DND-41 (cell line): ENCODE data around the gene ARHGEF3.

Experiments
- ATAC-seq: fragments of 200-7000 bp; cut with Tn5 transposase; 3 replicates; pipeline ENCODE4 v1.9.1; 2021; ENCODE audit warnings: low read depth; ENCODE audit not compliant: insufficient read depth
- DNase-seq: peaks from one replicate; pipeline ENCODE4 v3.0.0-alpha.2; 2020
- H2AFZ ChIP-seq: 2 replicates; pipeline ENCODE4 v1.6.0; 2012; ENCODE audit warnings: low read depth, low read length
- H3K27ac ChIP-seq: 2 replicates; pipeline ENCODE4 v1.5.1; 2012; ENCODE audit warnings: low read length, inconsistent platforms
- H3K27me3 ChIP-seq: fragments of 200-600 bp; sonication (generic); 2 replicates; pipeline ENCODE4 v1.6.0; 2012; ENCODE audit warnings: low read length, mild to moderate bottlenecking, inconsistent platforms; ENCODE audit not compliant: insufficient read depth, poor library complexity
- H3K36me3 ChIP-seq: 2 replicates; pipeline ENCODE4 v1.5.1; 2012; ENCODE audit warnings: low read length, inconsistent platforms; ENCODE audit not compliant: insufficient read depth
- H3K4me1 ChIP-seq: 2 replicates; pipeline ENCODE4 v1.5.1; 2012; ENCODE audit warnings: mild to moderate bottlenecking, low read length; ENCODE audit not compliant: insufficient read depth
- H3K4me2 ChIP-seq: 2 replicates; pipeline ENCODE4 v1.6.0; 2012; ENCODE audit warnings: mild to moderate bottlenecking, moderate library complexity, low read length, inconsistent platforms; ENCODE audit not compliant: insufficient read depth
- H3K4me3 ChIP-seq, 2 experiments: fragments of 200-600 bp in 1 of 2; shearing (Covaris generic) in 1 of 2; 2 replicates each; pipeline ENCODE4 v1.5.1; 2012 to 2016; ENCODE audit warnings: inconsistent platforms in 2 of 2, low read length in 2 of 2, mild to moderate bottlenecking in 2 of 2, low read depth in 1 of 2, moderate library complexity in 1 of 2
- H3K79me2 ChIP-seq: 2 replicates; pipeline ENCODE4 v1.6.0; 2012; ENCODE audit warnings: low read length, inconsistent platforms; ENCODE audit not compliant: insufficient read depth
- H3K9ac ChIP-seq: 2 replicates; pipeline ENCODE4 v1.6.0; 2012; ENCODE audit warnings: low read depth, mild to moderate bottlenecking, inconsistent platforms, low read length, moderate library complexity
- H3K9me3 ChIP-seq: 2 replicates; pipeline ENCODE4 v1.5.1; 2012; ENCODE audit warnings: low read length, moderate library complexity, mild to moderate bottlenecking, inconsistent platforms; ENCODE audit not compliant: insufficient read depth, severe bottlenecking
- H4K20me1 ChIP-seq: 2 replicates; pipeline ENCODE4 v1.6.0; 2012; ENCODE audit warnings: low read length; ENCODE audit not compliant: insufficient read depth
- CTCF ChIP-seq: IDR thresholded peaks from 2 replicates; pipeline ENCODE4 v1.5.1; 2012; ENCODE audit warnings: borderline replicate concordance, low read length, moderate library complexity, mild to moderate bottlenecking; ENCODE audit not compliant: poor library complexity, severe bottlenecking; ENCODE audit errors: extremely low read depth
- EZH2 ChIP-seq: IDR thresholded peaks from 3 replicates; pipeline ENCODE4 v1.6.1; 2012; ENCODE audit warnings: borderline replicate concordance, low read depth, mild to moderate bottlenecking, moderate library complexity, low read length, inconsistent platforms; ENCODE audit not compliant: severe bottlenecking

ARHGEF3 gene

GRCh38 chr3:56836276-56837163 is 34.8 kb upstream of the ARHGEF3 start:
- peaks cover 55% of the 10 kb centered on the region for H3K4me1 ChIP-seq
- TF ChIP-seq EZH2 (no peak), CTCF (no peak)
- H3K27me3 ChIP-seq = no peaks in the 10 kb centered on the region
- H3K27ac ChIP-seq = peak overlapping the region; percentile 96
- H3K4me3 ChIP-seq = no peak overlapping the region
- no peak for ATAC-seq
- no peak overlapping the region for H2AFZ ChIP-seq
- no peaks in the 10 kb centered on the region for H3K9me3 ChIP-seq
- DNase-seq = no peak
- H3K36me3 ChIP-seq = no peaks in the 10 kb centered on the region
- H3K79me2 ChIP-seq = peaks cover 39% of the 10 kb centered on the region
- no peak overlapping the region for H3K9ac ChIP-seq
- no peak overlapping the region for H3K4me2 ChIP-seq
- H4K20me1 ChIP-seq = no peaks in the 10 kb centered on the region

- H3K27me3 ChIP-seq = no peaks in the 10 kb centered on the region
- no peak overlapping the region for H3K4me2 ChIP-seq
- no peak for ATAC-seq
- H2AFZ ChIP-seq = no peak overlapping the region
- TF ChIP-seq CTCF = no peak
- TF ChIP-seq EZH2 = no peak
- peaks cover 51% of the 10 kb centered on the region for H3K4me1 ChIP-seq
- 0 out of 2 replicates have a peak overlapping the region, but pooled peaks have one; percentile 25 for H3K27ac ChIP-seq
- H3K9ac ChIP-seq = no peak overlapping the region
- H3K79me2 ChIP-seq = peaks cover 38% of the 10 kb centered on the region
- no peaks in the 10 kb centered on the region for H3K9me3 ChIP-seq
- H3K4me3 ChIP-seq = no peak overlapping the region
- no peaks in the 10 kb centered on the region for H4K20me1 ChIP-seq
- H3K36me3 ChIP-seq = no peaks in the 10 kb centered on the region
- no peak for DNase-seq
Measured at GRCh38 chr3:56835650-56836227, 34.0 kb upstream of the ARHGEF3 start.

- no peak overlapping the region for H3K9ac ChIP-seq
- H3K4me1 ChIP-seq = peaks cover 29% of the 10 kb centered on the region
- no peak for ATAC-seq
- H3K27ac ChIP-seq = no peak overlapping the region
- H4K20me1 ChIP-seq = no peaks in the 10 kb centered on the region
- H2AFZ ChIP-seq = no peak overlapping the region
- no peaks in the 10 kb centered on the region for H3K9me3 ChIP-seq
- TF ChIP-seq CTCF (no peak), EZH2 (no peak)
- peaks cover 33% of the 10 kb centered on the region for H3K79me2 ChIP-seq
- H3K36me3 ChIP-seq = no peaks in the 10 kb centered on the region
- no peaks in the 10 kb centered on the region for H3K27me3 ChIP-seq
- no peak overlapping the region for H3K4me3 ChIP-seq
- no peak for DNase-seq
- H3K4me2 ChIP-seq = no peak overlapping the region
Measured at GRCh38 chr3:56833536-56833935, 31.8 kb upstream of the ARHGEF3 start.
